Measurements from ENCODE around the gene DSCAM. TPM values are rescaled to one million over a fixed set of nuclear protein-coding genes. Genes with fewer than 3 reads are reported as not detected.

The DSCAM gene
- total and polyA plus RNA-seq, 2 donors (not counting 1 experiment from before 2014, with no cell fraction given), result not detected

DNA sequence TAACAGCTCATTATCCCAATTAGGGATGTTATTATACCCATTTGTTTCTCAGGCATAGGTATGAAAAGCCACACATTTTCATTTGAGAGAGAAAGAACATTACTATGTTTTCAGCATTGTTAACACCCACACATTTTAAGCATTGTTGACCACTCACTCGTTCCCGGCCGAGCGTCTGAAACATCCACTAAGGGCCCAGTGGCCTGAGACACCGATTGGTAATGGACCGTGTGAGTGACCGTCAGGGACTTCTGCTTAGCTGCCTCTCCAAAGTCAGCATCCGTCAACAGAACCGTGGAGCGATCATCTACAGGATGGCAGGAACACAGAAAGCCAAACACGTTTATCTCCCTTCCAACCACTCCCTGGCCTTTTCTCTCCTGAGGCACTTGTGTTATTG, 795.2 kb downstream of the DSCAM start:
- H3K27me3 Mint-ChIP-seq, result no peaks in the 10 kb centered on the region
- no peak overlapping the region for H3K4me3 ChIP-seq (ENCODE audit: control extremely low read depth in 1 of 5, extremely low read depth in 1 of 5, insufficient read depth in 1 of 5, low read depth in 2 of 5, low read length in 4 of 5)

DNA sequence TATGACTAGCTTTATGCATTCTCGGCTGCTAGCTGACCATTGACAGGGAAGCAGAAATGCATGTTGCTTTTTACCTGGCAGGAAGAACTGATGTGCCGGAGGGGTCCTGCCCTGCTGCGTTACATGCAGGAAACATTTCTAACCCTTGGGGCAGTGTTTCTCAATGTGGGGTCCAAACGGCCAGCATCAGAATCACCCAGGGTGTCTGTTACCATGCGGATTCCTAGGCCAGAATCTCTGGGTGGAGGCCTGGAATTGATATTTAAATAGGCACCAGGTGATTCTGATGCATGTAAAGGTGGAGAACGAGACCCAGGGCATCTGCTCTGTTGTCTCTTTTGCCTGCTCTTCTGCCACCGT, 797.0 kb downstream of the DSCAM start:
- Mint-ChIP-seq H3K9me3 (ENCODE audit: insufficient read depth) (peaks cover 3% of the 10 kb centered on the region), H3K27ac (no peak overlapping the region), H3K27me3 (no peaks in the 10 kb centered on the region), H3K4me3 (no peak overlapping the region), H3K4me1 (no peaks in the 10 kb centered on the region)
- H4K20me1 ChIP-seq (ENCODE audit: control insufficient read depth, insufficient read depth, low read length, poor library complexity, severe bottlenecking), result no peaks in the 10 kb centered on the region
- TF ChIP-seq, protein P1, sequence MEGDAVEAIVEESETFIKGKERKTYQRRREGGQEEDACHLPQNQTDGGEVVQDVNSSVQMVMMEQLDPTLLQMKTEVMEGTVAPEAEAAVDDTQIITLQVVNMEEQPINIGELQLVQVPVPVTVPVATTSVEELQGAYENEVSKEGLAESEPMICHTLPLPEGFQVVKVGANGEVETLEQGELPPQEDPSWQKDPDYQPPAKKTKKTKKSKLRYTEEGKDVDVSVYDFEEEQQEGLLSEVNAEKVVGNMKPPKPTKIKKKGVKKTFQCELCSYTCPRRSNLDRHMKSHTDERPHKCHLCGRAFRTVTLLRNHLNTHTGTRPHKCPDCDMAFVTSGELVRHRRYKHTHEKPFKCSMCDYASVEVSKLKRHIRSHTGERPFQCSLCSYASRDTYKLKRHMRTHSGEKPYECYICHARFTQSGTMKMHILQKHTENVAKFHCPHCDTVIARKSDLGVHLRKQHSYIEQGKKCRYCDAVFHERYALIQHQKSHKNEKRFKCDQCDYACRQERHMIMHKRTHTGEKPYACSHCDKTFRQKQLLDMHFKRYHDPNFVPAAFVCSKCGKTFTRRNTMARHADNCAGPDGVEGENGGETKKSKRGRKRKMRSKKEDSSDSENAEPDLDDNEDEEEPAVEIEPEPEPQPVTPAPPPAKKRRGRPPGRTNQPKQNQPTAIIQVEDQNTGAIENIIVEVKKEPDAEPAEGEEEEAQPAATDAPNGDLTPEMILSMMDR (IDR thresholded peaks at IDR 0.05), result no peak
- TF ChIP-seq EZH2 (IDR thresholded peaks at IDR 0.05; ENCODE audit: borderline replicate concordance, insufficient read depth, low read depth, low read length, poor library complexity, severe bottlenecking), result no peak
- H3K4me1 ChIP-seq (ENCODE audit: control insufficient read depth in 2 of 2, insufficient read depth in 2 of 2, low read length in 2 of 2), result no peaks in the 10 kb centered on the region
- ATAC-seq (ENCODE audit: low read depth) (no peak), DNase-seq (no peak)
- no peak overlapping the region for H2AFZ ChIP-seq (ENCODE audit: insufficient read depth, low read depth, low read length, poor library complexity, severe bottlenecking)
- intact Hi-C loops (cut with micrococcal nuclease), result no loop called here
- H3K79me2 ChIP-seq (ENCODE audit: control insufficient read depth, insufficient read depth, low read length), result no peaks in the 10 kb centered on the region
- no peak overlapping the region for H3K4me3 ChIP-seq (ENCODE audit: control extremely low read depth in 1 of 5, extremely low read depth in 1 of 5, insufficient read depth in 1 of 5, low read depth in 2 of 5, low read length in 4 of 5)
- no peaks in the 10 kb centered on the region for H3K27me3 ChIP-seq (replicated peaks in 1 of 4; ENCODE audit: control extremely low read depth in 1 of 4, control insufficient read depth in 3 of 4, insufficient read depth in 4 of 4, low read length in 3 of 4)
- H3K4me2 ChIP-seq (replicated peaks; ENCODE audit: low read depth, low read length, poor library complexity, severe bottlenecking), result no peak overlapping the region
- no peak overlapping the region for H3K27ac ChIP-seq (ENCODE audit: low read length in 2 of 2)
- WGBS (ENCODE audit: insufficient coverage), result 41% methylated on average over 7 of the region's 7 CpGs
- ChIA-PET CTCF (no interaction called here), POLR2A (no interaction called here)
- H3K9me3 ChIP-seq (ENCODE audit: control extremely low read depth in 1 of 3, control insufficient read depth in 2 of 3, insufficient read depth in 1 of 3, low read length in 2 of 3), result peaks cover 0 to 7% (median 0%) of the 10 kb centered on the region in 3 donors
- no peaks in the 10 kb centered on the region for H3K36me3 ChIP-seq (replicated peaks in 1 of 2; ENCODE audit: control extremely low read depth in 1 of 2, control insufficient read depth in 1 of 2, extremely low read depth in 1 of 2, insufficient read depth in 2 of 2, low read length in 1 of 2)
- H3K9ac ChIP-seq (ENCODE audit: low read length), result no peak overlapping the region

More for the DNA sequence above, 795.2 kb downstream of the DSCAM start:
- DNase-seq (no peak), ATAC-seq (ENCODE audit: low read depth) (no peak)
- intact Hi-C loops (cut with micrococcal nuclease), result no loop called here
- CTCF ChIA-PET, result no interaction called here
- H3K27ac Mint-ChIP-seq, result no peak overlapping the region
- H3K36me3 ChIP-seq (replicated peaks in 1 of 2; ENCODE audit: control extremely low read depth in 1 of 2, control insufficient read depth in 1 of 2, extremely low read depth in 1 of 2, insufficient read depth in 2 of 2, low read length in 1 of 2), result no peaks in the 10 kb centered on the region
- no peak overlapping the region for H2AFZ ChIP-seq (ENCODE audit: insufficient read depth, low read depth, low read length, poor library complexity, severe bottlenecking)
- H3K4me3 Mint-ChIP-seq, result no peak overlapping the region
- POLR2A ChIA-PET, result no interaction called here
- no peaks in the 10 kb centered on the region for H3K27me3 ChIP-seq (replicated peaks in 1 of 4; ENCODE audit: control extremely low read depth in 1 of 4, control insufficient read depth in 3 of 4, insufficient read depth in 4 of 4, low read length in 3 of 4)
- no peak for TF ChIP-seq EZH2 (IDR thresholded peaks at IDR 0.05; ENCODE audit: borderline replicate concordance, insufficient read depth, low read depth, low read length, poor library complexity, severe bottlenecking)
- TF ChIP-seq, protein P1 (IDR thresholded peaks at IDR 0.05), result no peak
- no peaks in the 10 kb centered on the region for H4K20me1 ChIP-seq (ENCODE audit: control insufficient read depth, insufficient read depth, low read length, poor library complexity, severe bottlenecking)
- H3K4me2 ChIP-seq (replicated peaks; ENCODE audit: low read depth, low read length, poor library complexity, severe bottlenecking), result no peak overlapping the region
- H3K9me3 ChIP-seq (ENCODE audit: control extremely low read depth in 1 of 3, control insufficient read depth in 2 of 3, insufficient read depth in 1 of 3, low read length in 2 of 3), result peaks cover 0 to 7% (median 0%) of the 10 kb centered on the region in 3 donors
- H3K27ac ChIP-seq (ENCODE audit: low read length in 2 of 2), result no peak overlapping the region
- H3K9ac ChIP-seq (ENCODE audit: low read length), result no peak overlapping the region
- 97% methylated on average over 10 of the region's 11 CpGs for WGBS (ENCODE audit: insufficient coverage)
- H3K9me3 Mint-ChIP-seq (ENCODE audit: insufficient read depth), result peaks cover 3% of the 10 kb centered on the region
- H3K4me1 ChIP-seq (ENCODE audit: control insufficient read depth in 2 of 2, insufficient read depth in 2 of 2, low read length in 2 of 2), result no peaks in the 10 kb centered on the region
- no peaks in the 10 kb centered on the region for H3K4me1 Mint-ChIP-seq
- H3K79me2 ChIP-seq (ENCODE audit: control insufficient read depth, insufficient read depth, low read length), result no peaks in the 10 kb centered on the region
